Keratinocyte (primary cell): ENCODE data around the gene ADGRG6. TPM values are rescaled to one million over a fixed set of nuclear protein-coding genes. Genes with fewer than 3 reads are reported as not detected.

ENCODE experiments used
- DNase-seq: peaks from one replicate; pipeline ENCODE4 v3.0.0-alpha.2; 2011; ENCODE audit warnings: low read depth, missing footprints, low spot score
- FAIRE-seq: peaks from 2 replicates; lab custom pipeline; 2011; peaks lifted over from hg19 to GRCh38; lab: Jason Lieb, UNC
- H2AFZ ChIP-seq: 2 replicates; pipeline ENCODE4 v1.6.0; 2012; ENCODE audit warnings: low read length, control low read depth, inconsistent platforms; ENCODE audit not compliant: control insufficient read depth
- H3K27ac ChIP-seq: 2 replicates; pipeline ENCODE4 v1.5.1; 2011; ENCODE audit warnings: low read length; ENCODE audit not compliant: control insufficient read depth, insufficient read depth
- H3K27me3 ChIP-seq: 3 replicates; pipeline ENCODE4 v1.6.0; 2011; ENCODE audit warnings: low read length; ENCODE audit not compliant: control insufficient read depth, insufficient read depth; ENCODE audit errors: extremely low read depth
- H3K36me3 ChIP-seq, 2 experiments: 2 replicates in 1 of 2; 3 replicates in 1 of 2; pipeline ENCODE4 v1.5.1; 2011; ENCODE audit warnings: low read length in 2 of 2, mild to moderate bottlenecking in 1 of 2; ENCODE audit not compliant: control insufficient read depth in 2 of 2, insufficient read depth in 2 of 2; ENCODE audit errors: extremely low read depth in 1 of 2
- H3K4me1 ChIP-seq: 3 replicates; pipeline ENCODE4 v1.5.1; 2011; ENCODE audit warnings: low read length; ENCODE audit not compliant: control insufficient read depth, insufficient read depth; ENCODE audit errors: extremely low read depth
- H3K4me2 ChIP-seq: 3 replicates; pipeline ENCODE4 v1.6.0; 2011; ENCODE audit warnings: low read depth, low read length; ENCODE audit not compliant: control insufficient read depth, insufficient read depth; ENCODE audit errors: extremely low read depth
- H3K4me3 ChIP-seq, 3 experiments: fragments of 200-600 bp in 1 of 3; sonication (generic) in 1 of 3; 2 replicates in 2 of 3; 3 replicates in 1 of 3; pipeline ENCODE4 v1.5.1; 2011 to 2016; ENCODE audit warnings: low read length in 3 of 3, mild to moderate bottlenecking in 3 of 3, control low read depth in 2 of 3, inconsistent platforms in 1 of 3, low read depth in 1 of 3, mixed read lengths in 1 of 3, mixed run types in 1 of 3, moderate library complexity in 1 of 3; ENCODE audit not compliant: control insufficient read depth in 2 of 3, insufficient read depth in 2 of 3; ENCODE audit errors: extremely low read depth in 1 of 3
- H3K79me2 ChIP-seq: 2 replicates; pipeline ENCODE4 v1.6.0; 2012; ENCODE audit warnings: low read length; ENCODE audit not compliant: control insufficient read depth, insufficient read depth
- H3K9ac ChIP-seq: 3 replicates; pipeline ENCODE4 v1.6.0; 2011; ENCODE audit warnings: low read length; ENCODE audit not compliant: control insufficient read depth, insufficient read depth; ENCODE audit errors: extremely low read depth
- H3K9me1 ChIP-seq: 3 replicates; pipeline ENCODE4 v1.6.0; 2011; ENCODE audit warnings: low read length; ENCODE audit not compliant: control insufficient read depth, insufficient read depth; ENCODE audit errors: extremely low read depth
- H3K9me3 ChIP-seq: 2 replicates; pipeline ENCODE4 v1.5.1; 2012; ENCODE audit warnings: low read depth, low read length; ENCODE audit not compliant: control insufficient read depth
- H4K20me1 ChIP-seq: 3 replicates; pipeline ENCODE4 v1.6.0; 2011; ENCODE audit warnings: low read length; ENCODE audit not compliant: control insufficient read depth, insufficient read depth; ENCODE audit errors: extremely low read depth
- EZH2 ChIP-seq: IDR thresholded peaks from one replicate; pipeline ENCODE4 v1.6.1; 2012; ENCODE audit warnings: inconsistent platforms, mild to moderate bottlenecking, low read length, moderate library complexity
- dilution Hi-C: fragments of 300-500 bp; cut with MboI; formaldehyde crosslinking; loops from one replicate; pipeline ENCODE4 v1.7.0; 2020; ENCODE audit warnings: low sequenced_read_pairs; ENCODE audit not compliant: extremely low pct_ligation_motif_present
- polyA plus RNA-seq, 5 experiments: library from polyadenylated mRNA; depleted of rRNA in 3 of 5; stranded (reverse) in 3 of 5; stranded (forward) in 1 of 5; unstranded in 1 of 5; fragments of >200 nt; gene quantifications; 1 replicate in 1 of 5; 2 replicates in 3 of 5; 3 replicates in 1 of 5; pipeline versions ENCODE4 v1.2.1 to v1.2.3, GENCODE V29; 2011 to 2012; ENCODE audit warnings: missing spikeins in 2 of 5, low read depth in 1 of 5, low replicate concordance in 1 of 5
- TF ChIP-seq, protein P1 (sequence below), 3 experiments: IDR thresholded peaks in 1 of 3; conservative IDR thresholded peaks in 1 of 3; optimal IDR thresholded peaks in 1 of 3; 2 replicates in 2 of 3; 3 replicates in 1 of 3; pipeline versions ENCODE3 to v1.5.1; 2011; ENCODE audit warnings: low read length in 3 of 3, mild to moderate bottlenecking in 3 of 3, moderate library complexity in 2 of 3, control low read depth in 1 of 3, inconsistent platforms in 1 of 3; ENCODE audit not compliant: insufficient read depth in 2 of 3; ENCODE audit errors: extremely low read depth in 1 of 3

ADGRG6 gene
- polyA plus RNA-seq, 1 donor (not counting 4 experiments of a cell fraction or from before 2014, with no cell fraction given): 20.1 TPM

DNA sequence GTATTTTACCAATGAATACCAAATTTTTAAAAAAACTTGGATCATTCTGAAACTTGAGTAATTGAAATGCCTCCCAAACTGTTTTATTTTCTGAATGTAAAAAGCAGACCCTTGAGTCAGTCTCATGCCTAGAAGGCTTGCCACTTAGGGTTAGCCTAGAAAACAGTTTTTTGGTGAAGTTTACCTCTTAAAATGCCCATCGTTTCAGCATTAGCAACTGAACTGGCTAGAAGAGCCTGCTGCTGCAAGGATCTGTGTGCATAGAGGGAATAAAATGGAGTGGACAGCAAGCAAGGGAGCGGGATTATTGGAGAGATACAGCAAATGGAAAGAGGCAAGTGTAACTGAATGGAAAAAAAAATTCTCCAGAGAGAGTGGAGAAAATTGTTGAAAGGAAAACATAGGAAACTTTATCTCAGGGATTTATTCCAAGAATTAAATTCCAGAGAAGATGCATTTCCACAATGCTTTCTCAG lies 40.1 kb downstream of the ADGRG6 start:
- dilution Hi-C loops: no loop called here
- DNase-seq (no peak), FAIRE-seq (no peak)
- Histone ChIP-seq H4K20me1 (no peaks in the 10 kb centered on the region), H3K27me3 (no peaks in the 10 kb centered on the region), H2AFZ (no peak overlapping the region), H3K9ac (no peak overlapping the region), H3K9me3 (no peaks in the 10 kb centered on the region), H3K36me3 (no peaks in the 10 kb centered on the region), H3K4me3 (no peak overlapping the region), H3K27ac (no peak overlapping the region), H3K4me1 (peaks cover 3% of the 10 kb centered on the region), H3K79me2 (no peaks in the 10 kb centered on the region), H3K4me2 (no peak overlapping the region), H3K9me1 (no peaks in the 10 kb centered on the region)
- TF ChIP-seq, protein P1, sequence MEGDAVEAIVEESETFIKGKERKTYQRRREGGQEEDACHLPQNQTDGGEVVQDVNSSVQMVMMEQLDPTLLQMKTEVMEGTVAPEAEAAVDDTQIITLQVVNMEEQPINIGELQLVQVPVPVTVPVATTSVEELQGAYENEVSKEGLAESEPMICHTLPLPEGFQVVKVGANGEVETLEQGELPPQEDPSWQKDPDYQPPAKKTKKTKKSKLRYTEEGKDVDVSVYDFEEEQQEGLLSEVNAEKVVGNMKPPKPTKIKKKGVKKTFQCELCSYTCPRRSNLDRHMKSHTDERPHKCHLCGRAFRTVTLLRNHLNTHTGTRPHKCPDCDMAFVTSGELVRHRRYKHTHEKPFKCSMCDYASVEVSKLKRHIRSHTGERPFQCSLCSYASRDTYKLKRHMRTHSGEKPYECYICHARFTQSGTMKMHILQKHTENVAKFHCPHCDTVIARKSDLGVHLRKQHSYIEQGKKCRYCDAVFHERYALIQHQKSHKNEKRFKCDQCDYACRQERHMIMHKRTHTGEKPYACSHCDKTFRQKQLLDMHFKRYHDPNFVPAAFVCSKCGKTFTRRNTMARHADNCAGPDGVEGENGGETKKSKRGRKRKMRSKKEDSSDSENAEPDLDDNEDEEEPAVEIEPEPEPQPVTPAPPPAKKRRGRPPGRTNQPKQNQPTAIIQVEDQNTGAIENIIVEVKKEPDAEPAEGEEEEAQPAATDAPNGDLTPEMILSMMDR (optimal IDR thresholded peaks at IDR 0.05 in 1 of 3, IDR thresholded peaks at IDR 0.05 in 1 of 3, conservative IDR thresholded peaks at IDR 0.05 in 1 of 3; ENCODE audit: extremely low read depth in 1 of 3, insufficient read depth in 2 of 3, low read length in 3 of 3): no peak
- TF ChIP-seq EZH2: no peak

DNA sequence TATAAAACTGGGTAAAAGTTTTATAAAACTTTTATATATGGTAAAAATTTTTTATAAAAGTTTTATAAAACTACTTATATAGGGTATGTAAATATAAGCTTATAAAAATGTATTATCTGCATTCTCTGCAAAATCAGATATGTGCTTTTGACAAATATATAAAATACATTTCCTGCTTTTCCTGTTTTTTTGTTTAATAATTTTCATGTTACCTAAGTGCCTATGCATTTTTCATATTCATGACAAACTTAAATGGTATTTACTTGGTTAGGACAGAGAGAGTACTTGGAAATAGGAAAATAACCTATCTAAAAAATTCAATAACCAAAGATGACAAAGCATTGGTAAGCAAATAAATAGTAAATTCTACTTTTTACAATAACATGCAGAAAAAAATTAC lies 41.2 kb downstream of the ADGRG6 start:
- Histone ChIP-seq H3K9me1 (no peaks in the 10 kb centered on the region), H3K36me3 (no peaks in the 10 kb centered on the region), H3K4me3 (no peak overlapping the region), H3K9me3 (no peaks in the 10 kb centered on the region), H3K27ac (no peak overlapping the region), H3K79me2 (no peaks in the 10 kb centered on the region), H3K4me2 (no peak overlapping the region), H4K20me1 (no peaks in the 10 kb centered on the region), H3K9ac (no peak overlapping the region), H3K4me1 (peaks cover 3% of the 10 kb centered on the region), H2AFZ (no peak overlapping the region), H3K27me3 (no peaks in the 10 kb centered on the region)
- FAIRE-seq (no peak), DNase-seq (no peak)
- TF ChIP-seq, protein P1 (optimal IDR thresholded peaks at IDR 0.05 in 1 of 3, IDR thresholded peaks at IDR 0.05 in 1 of 3, conservative IDR thresholded peaks at IDR 0.05 in 1 of 3; ENCODE audit: extremely low read depth in 1 of 3, insufficient read depth in 2 of 3, low read length in 3 of 3): no peak
- TF ChIP-seq EZH2: no peak
- dilution Hi-C loops: no loop called here
